GM12878 (cell line): ENCODE results near the gene TTLL11. TPM values are rescaled to one million over a fixed set of nuclear protein-coding genes. Genes with fewer than 3 reads are reported as not detected.

Source experiments
- ATAC-seq: fragments of 200-7000 bp; cut with Tn5 transposase; 3 replicates; pipeline ENCODE4 v1.9.1; 2020; ENCODE audit warnings: mild to moderate bottlenecking, moderate library complexity
- BruUV-seq: library from RNA; stranded (reverse); fragments of 400-500 nt; replicated peaks from 2 replicates; lab custom pipeline; 2021; lab: Mats Ljungman, UMichigan
- CTCF ChIA-PET: fragments of 300-600 bp; sonication (Branson Sonifier 250); formaldehyde crosslinking; extraction: SDS; loops from one replicate; lab custom pipeline; 2021; ENCODE audit warnings: inconsistent platforms; lab: Yijun Ruan, JAX
- POLR2A ChIA-PET: fragments of 350-600 bp; formaldehyde crosslinking; extraction: SDS; loops from one replicate; lab custom pipeline; 2021; ENCODE audit warnings: inconsistent platforms; lab: Charles Lee
- RAD21 ChIA-PET: fragments of 300-600 bp; sonication (Branson Sonifier 250); formaldehyde crosslinking; loops from one replicate; lab custom pipeline; 2023; ENCODE audit warnings: antibody characterized with exemption; ENCODE audit not compliant: unreplicated experiment; lab: Charles Lee
- SMC1A ChIA-PET: fragments of 300-600 bp; sonication (Branson Sonifier 250); formaldehyde crosslinking; loops from one replicate; lab custom pipeline; 2023; ENCODE audit not compliant: unreplicated experiment, uncharacterized antibody; lab: Charles Lee
- DNase-seq: peaks from one replicate; pipeline ENCODE4 v3.0.0-alpha.2; 2011; ENCODE audit warnings: low read depth, low spot score
- FAIRE-seq: peaks from 3 replicates; lab custom pipeline; 2011; peaks lifted over from hg19 to GRCh38; lab: Jason Lieb, UNC
- H2AFZ ChIP-seq: 2 replicates; pipeline ENCODE4 v1.6.0; 2011; ENCODE audit warnings: low read depth, low read length, control low read depth; ENCODE audit not compliant: control insufficient read depth
- H3K27ac ChIP-seq: 2 replicates; pipeline ENCODE4 v1.5.1; 2011; ENCODE audit warnings: control low read depth; ENCODE audit not compliant: control insufficient read depth, insufficient read depth
- H3K27me3 ChIP-seq, 2 experiments: replicated peaks in 1 of 2; 2 replicates each; pipeline versions ENCODE4 v1.6.0 to v1.6.1; 2011; ENCODE audit warnings: low read length in 1 of 2; ENCODE audit not compliant: control insufficient read depth in 2 of 2, insufficient read depth in 2 of 2
- H3K36me3 ChIP-seq, 2 experiments: 2 replicates each; pipeline ENCODE4 v1.5.1; 2011; ENCODE audit warnings: low read length in 1 of 2; ENCODE audit not compliant: control insufficient read depth in 2 of 2, insufficient read depth in 2 of 2
- H3K4me1 ChIP-seq: 2 replicates; pipeline ENCODE4 v1.6.1; 2011; ENCODE audit warnings: mild to moderate bottlenecking, low read length, moderate library complexity, mixed read lengths; ENCODE audit not compliant: control insufficient read depth, insufficient read depth
- H3K4me2 ChIP-seq: 2 replicates; pipeline ENCODE4 v1.6.0; 2011; ENCODE audit warnings: control low read depth; ENCODE audit not compliant: control insufficient read depth, insufficient read depth
- H3K4me3 ChIP-seq: fragments of 200-600 bp; sonication (generic); 2 replicates; pipeline ENCODE4 v1.5.1; 2016
- H3K79me2 ChIP-seq: 2 replicates; pipeline ENCODE4 v1.6.0; 2011; ENCODE audit warnings: low read length; ENCODE audit not compliant: control insufficient read depth, insufficient read depth
- H3K9ac ChIP-seq: 2 replicates; pipeline ENCODE4 v1.8.0; 2011; ENCODE audit warnings: low read length, control low read depth, mixed read lengths; ENCODE audit not compliant: control insufficient read depth, insufficient read depth
- H3K9me3 ChIP-seq: replicated peaks from 3 replicates; pipeline ENCODE4 v1.5.1; 2011; ENCODE audit warnings: mild to moderate bottlenecking, low read length; ENCODE audit not compliant: control insufficient read depth, insufficient read depth
- H4K20me1 ChIP-seq: 2 replicates; pipeline ENCODE4 v1.6.0; 2011; ENCODE audit not compliant: control insufficient read depth, insufficient read depth
- BACH1 ChIP-seq: fragments of 450-650 bp; IDR thresholded peaks from 2 replicates; pipeline ENCODE4 v1.6.1; 2017; ENCODE audit warnings: mild to moderate bottlenecking, borderline replicate concordance
- FOS ChIP-seq: IDR thresholded peaks from 3 replicates; pipeline ENCODE4 v1.6.1; 2011; ENCODE audit warnings: borderline replicate concordance; ENCODE audit not compliant: insufficient read length; ENCODE audit errors: extremely low read depth
- NR2F1 ChIP-seq: fragments of 450-650 bp; conservative IDR thresholded peaks from 2 replicates; pipeline ENCODE4 v1.6.1; 2017; ENCODE audit warnings: mild to moderate bottlenecking
- POLR2A ChIP-seq: IDR thresholded peaks from 2 replicates; pipeline ENCODE4 v1.6.1; 2011; ENCODE audit warnings: low read depth, mild to moderate bottlenecking, low read length
- SREBF2 ChIP-seq: IDR thresholded peaks from 2 replicates; pipeline ENCODE4 v1.6.1; 2012; ENCODE audit warnings: mild to moderate bottlenecking, low read length
- WGBS: methylation state at CpG from one replicate; pipeline ENCODE4 v1.1.6; 2016; ENCODE audit warnings: low lambda C conversion rate; ENCODE audit not compliant: insufficient replicate concordance, insufficient coverage; ENCODE audit errors: missing lambda C conversion rate; 5-methylcytosine and 5-hydroxymethylcytosine counted together
- in situ Hi-C: fragments of 300-500 bp; cut with MboI; formaldehyde crosslinking; loops from 9 replicates; pipeline ENCODE4 v1.14.3; 2018; ENCODE audit warnings: mixed read lengths
- intact Hi-C: fragments of 100-400 bp; cut with micrococcal nuclease; formaldehyde crosslinking; loops from one replicate; pipeline ENCODE4 v1.14.2; 2022; ENCODE audit not compliant: unreplicated experiment
- polyA plus RNA-seq, 11 experiments: library from polyadenylated mRNA; depleted of rRNA in 4 of 11; unstranded in 6 of 11; stranded (reverse) in 5 of 11; fragments of >200 nt; fragmentation: Nextera tagmentation in 4 of 11; fragmentation: Illumina TruSeq in 1 of 11; extraction: Ambion mirVana in 4 of 11; extraction: Trizol in 1 of 11; gene quantifications; 1 replicate in 1 of 11; 2 replicates in 10 of 11; pipeline versions ENCODE4 v1.2.1 to v1.2.3, GENCODE V29; 2011 to 2016; ENCODE audit warnings: inconsistent platforms in 2 of 11, missing spikeins in 2 of 11, low read depth in 1 of 11
- total RNA-seq, 4 experiments: library from RNA; depleted of rRNA in 3 of 4; stranded (reverse); fragments of >200 nt in 3 of 4; fragmentation: Illumina TruSeq in 1 of 4; extraction: Trizol in 1 of 4; gene quantifications; 2 replicates each; pipeline versions ENCODE4 v1.2.1 to v1.2.3, GENCODE V29; 2013 to 2021
- TF ChIP-seq, protein P1 (sequence below): IDR thresholded peaks from 2 replicates; pipeline ENCODE4 v1.6.1; 2012; ENCODE audit warnings: mild to moderate bottlenecking, low read depth, low read length
- TF ChIP-seq, protein P2 (sequence below): fragments of 450-650 bp; formaldehyde crosslinking; IDR thresholded peaks from 2 replicates; pipeline ENCODE4 v1.4.0; 2022; ENCODE audit warnings: mild to moderate bottlenecking, moderate library complexity

The TTLL11 gene
- total and polyA plus RNA-seq, 10 of the 15 experiments (the other 5 are each of a cell fraction or from before 2014, with no cell fraction given), result 1.2 to 3.7 (median 2.9) TPM

GRCh38 chr9:121774715-121775613 lies 318.1 kb downstream of the TTLL11 start:
- Histone ChIP-seq H3K36me3 (no peaks in the 10 kb centered on the region), H3K27ac (no peak overlapping the region), H3K27me3 (peaks cover 0 to 2% of the 10 kb centered on the region in 2 experiments; a peak in 2 of 4 replicates), H3K4me2 (no peak overlapping the region), H2AFZ (no peak overlapping the region), H3K4me1 (no peaks in the 10 kb centered on the region), H4K20me1 (no peaks in the 10 kb centered on the region), H3K79me2 (no peaks in the 10 kb centered on the region), H3K4me3 (no peak overlapping the region)
- POLR2A ChIA-PET, result no interaction called here
- intact Hi-C loops, result no loop called here
- SMC1A ChIA-PET, result interaction anchor here (0.8 kb wide), 1 partner anchor 94 kb away, joined by 3 read pairs; no protein-coding TSS in a partner anchor
- DNase-seq, result no peak
- no TSS peak for BruUV-seq
- in situ Hi-C loops, result no loop called here
- RAD21 ChIA-PET, result no interaction called here
- no peak for TF ChIP-seq SREBF2
- TF ChIP-seq, protein P1, sequence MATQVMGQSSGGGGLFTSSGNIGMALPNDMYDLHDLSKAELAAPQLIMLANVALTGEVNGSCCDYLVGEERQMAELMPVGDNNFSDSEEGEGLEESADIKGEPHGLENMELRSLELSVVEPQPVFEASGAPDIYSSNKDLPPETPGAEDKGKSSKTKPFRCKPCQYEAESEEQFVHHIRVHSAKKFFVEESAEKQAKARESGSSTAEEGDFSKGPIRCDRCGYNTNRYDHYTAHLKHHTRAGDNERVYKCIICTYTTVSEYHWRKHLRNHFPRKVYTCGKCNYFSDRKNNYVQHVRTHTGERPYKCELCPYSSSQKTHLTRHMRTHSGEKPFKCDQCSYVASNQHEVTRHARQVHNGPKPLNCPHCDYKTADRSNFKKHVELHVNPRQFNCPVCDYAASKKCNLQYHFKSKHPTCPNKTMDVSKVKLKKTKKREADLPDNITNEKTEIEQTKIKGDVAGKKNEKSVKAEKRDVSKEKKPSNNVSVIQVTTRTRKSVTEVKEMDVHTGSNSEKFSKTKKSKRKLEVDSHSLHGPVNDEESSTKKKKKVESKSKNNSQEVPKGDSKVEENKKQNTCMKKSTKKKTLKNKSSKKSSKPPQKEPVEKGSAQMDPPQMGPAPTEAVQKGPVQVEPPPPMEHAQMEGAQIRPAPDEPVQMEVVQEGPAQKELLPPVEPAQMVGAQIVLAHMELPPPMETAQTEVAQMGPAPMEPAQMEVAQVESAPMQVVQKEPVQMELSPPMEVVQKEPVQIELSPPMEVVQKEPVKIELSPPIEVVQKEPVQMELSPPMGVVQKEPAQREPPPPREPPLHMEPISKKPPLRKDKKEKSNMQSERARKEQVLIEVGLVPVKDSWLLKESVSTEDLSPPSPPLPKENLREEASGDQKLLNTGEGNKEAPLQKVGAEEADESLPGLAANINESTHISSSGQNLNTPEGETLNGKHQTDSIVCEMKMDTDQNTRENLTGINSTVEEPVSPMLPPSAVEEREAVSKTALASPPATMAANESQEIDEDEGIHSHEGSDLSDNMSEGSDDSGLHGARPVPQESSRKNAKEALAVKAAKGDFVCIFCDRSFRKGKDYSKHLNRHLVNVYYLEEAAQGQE, result no peak
- TF ChIP-seq NR2F1, result no peak
- TF ChIP-seq, protein P2, sequence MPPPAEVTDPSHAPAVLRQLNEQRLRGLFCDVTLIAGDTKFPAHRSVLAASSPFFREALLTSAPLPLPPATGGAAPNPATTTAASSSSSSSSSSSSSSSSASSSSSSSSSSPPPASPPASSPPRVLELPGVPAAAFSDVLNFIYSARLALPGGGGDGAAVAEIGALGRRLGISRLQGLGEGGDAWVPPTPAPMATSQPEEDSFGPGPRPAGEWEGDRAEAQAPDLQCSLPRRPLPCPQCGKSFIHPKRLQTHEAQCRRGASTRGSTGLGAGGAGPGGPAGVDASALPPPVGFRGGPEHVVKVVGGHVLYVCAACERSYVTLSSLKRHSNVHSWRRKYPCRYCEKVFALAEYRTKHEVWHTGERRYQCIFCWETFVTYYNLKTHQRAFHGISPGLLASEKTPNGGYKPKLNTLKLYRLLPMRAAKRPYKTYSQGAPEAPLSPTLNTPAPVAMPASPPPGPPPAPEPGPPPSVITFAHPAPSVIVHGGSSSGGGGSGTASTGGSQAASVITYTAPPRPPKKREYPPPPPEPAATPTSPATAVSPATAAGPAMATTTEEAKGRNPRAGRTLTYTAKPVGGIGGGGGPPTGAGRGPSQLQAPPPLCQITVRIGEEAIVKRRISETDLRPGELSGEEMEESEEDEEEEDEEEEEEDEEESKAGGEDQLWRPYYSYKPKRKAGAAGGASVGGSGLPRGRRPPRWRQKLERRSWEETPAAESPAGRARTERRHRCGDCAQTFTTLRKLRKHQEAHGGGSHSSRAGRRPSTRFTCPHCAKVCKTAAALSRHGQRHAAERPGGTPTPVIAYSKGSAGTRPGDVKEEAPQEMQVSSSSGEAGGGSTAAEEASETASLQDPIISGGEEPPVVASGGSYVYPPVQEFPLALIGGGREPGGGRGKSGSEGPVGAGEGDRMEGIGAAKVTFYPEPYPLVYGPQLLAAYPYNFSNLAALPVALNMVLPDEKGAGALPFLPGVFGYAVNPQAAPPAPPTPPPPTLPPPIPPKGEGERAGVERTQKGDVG (CRISPR knock-in tag), result no peak
- no peak for TF ChIP-seq POLR2A
- no peak for TF ChIP-seq BACH1
- no peak for TF ChIP-seq FOS
- TF ChIP-seq, all 136 proteins: peak for 0
- no peak overlapping the region for H3K9ac ChIP-seq
- CTCF ChIA-PET, result no interaction called here
- WGBS, result 50% methylated on average over 25 of the region's 26 CpGs
- no peak for ATAC-seq
- no peaks in the 10 kb centered on the region for H3K9me3 ChIP-seq
- FAIRE-seq, result no peak
